Tibial nerve (tissue), 4 donors: ENCODE data around the gene ZDHHC4. TPM values are rescaled to one million over a fixed set of nuclear protein-coding genes. Genes with fewer than 3 reads are reported as not detected.
A peak's percentile ranks its signal among the peaks of the same experiment; 100 is the strongest.

Experiments used
- DNase-seq, 2 donors: peaks; one replicate each; pipeline ENCODE4 v3.0.0-alpha.2; 2019; ENCODE audit warnings: low spot score in 2 of 2
- H3K27ac ChIP-seq, 4 donors: fragments of 200-600 bp; sonication (generic) in 3 of 4; one replicate each; pipeline ENCODE4 v1.5.1; 2017 to 2019; ENCODE audit warnings: mild to moderate bottlenecking in 1 of 4
- H3K27me3 ChIP-seq, 2 donors: fragments of 200-600 bp; sonication (generic) in 1 of 2; one replicate each; pipeline versions ENCODE4 v1.5.1 to v1.6.0; 2017 to 2019
- H3K36me3 ChIP-seq, 3 donors: fragments of 200-600 bp; sonication (generic); one replicate each; pipeline ENCODE4 v1.5.1; 2018 to 2019
- H3K4me1 ChIP-seq, 4 donors: fragments of 200-600 bp; sonication (generic) in 3 of 4; one replicate each; pipeline ENCODE4 v1.5.1; 2017 to 2019
- H3K4me3 ChIP-seq, 4 donors: fragments of 200-600 bp; sonication (generic) in 3 of 4; one replicate each; pipeline ENCODE4 v1.5.1; 2017 to 2019; ENCODE audit warnings: mild to moderate bottlenecking in 1 of 4, moderate library complexity in 1 of 4
- H3K9me3 ChIP-seq, 4 donors: fragments of 200-600 bp; sonication (generic) in 3 of 4; one replicate each; pipeline ENCODE4 v1.5.1; 2017 to 2019
- EP300 ChIP-seq, 2 donors: sonication (generic); formaldehyde crosslinking; IDR thresholded peaks; one replicate each; pipeline ENCODE4 v1.6.1; 2017; ENCODE audit warnings: antibody characterized with exemption in 2 of 2, mild to moderate bottlenecking in 1 of 2
- POLR2A ChIP-seq, 2 donors: fragments of 450-650 bp; IDR thresholded peaks; one replicate each; pipeline ENCODE4 v1.6.1; 2017; ENCODE audit warnings: antibody characterized with exemption in 2 of 2, mild to moderate bottlenecking in 2 of 2, moderate library complexity in 2 of 2
- WGBS, 2 donors: methylation state at CpG; one replicate each; pipeline ENCODE4 v1.1.5; 2018; 5-methylcytosine and 5-hydroxymethylcytosine counted together
- total RNA-seq, 4 donors: library from RNA; depleted of rRNA; stranded (reverse); fragments of >200 nt; gene quantifications; one replicate each; pipeline ENCODE4 v1.1.0, GENCODE V29; 2016
- TF ChIP-seq, protein P1 (sequence below), 5 experiments: fragments of 200-600 bp in 3 of 5; fragments of 450-650 bp in 2 of 5; sonication (generic) in 3 of 5; IDR thresholded peaks; one replicate each; pipeline ENCODE4 v1.5.1; 2016 to 2019; ENCODE audit warnings: antibody characterized with exemption in 5 of 5, mild to moderate bottlenecking in 3 of 5, moderate library complexity in 2 of 5

The ZDHHC4 gene
- total RNA-seq, 4 donors from 2014 or later, result 38.1 to 48.3 (median 43.2) TPM

DNA sequence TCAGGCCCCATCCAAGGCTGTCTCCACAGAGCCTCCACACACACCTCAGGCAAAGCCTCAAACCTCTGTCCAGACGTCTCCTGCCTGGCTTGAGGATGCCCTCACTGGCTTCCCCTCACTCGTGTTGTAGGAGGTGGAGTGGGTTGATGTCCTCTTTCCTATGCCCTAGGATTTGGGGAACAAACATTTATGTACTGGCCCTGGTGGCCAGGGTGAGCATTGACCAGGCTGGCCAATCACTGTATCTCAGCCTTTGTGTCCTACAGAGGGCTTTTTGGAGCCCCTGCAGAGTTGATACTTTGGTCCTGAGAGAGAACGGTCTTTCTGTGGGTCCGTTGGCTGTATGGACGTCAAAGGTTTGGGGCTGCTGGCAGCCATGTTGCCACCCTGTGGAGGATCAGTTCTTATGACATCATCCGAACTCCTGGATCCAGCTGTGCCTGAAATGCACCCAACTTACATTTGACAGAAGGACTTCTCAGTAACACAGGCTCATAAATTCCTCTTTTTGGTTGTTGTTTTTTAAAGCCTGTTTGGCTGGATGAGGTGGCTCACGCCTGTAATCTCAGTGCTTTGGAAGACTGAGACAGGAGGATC lies 23.7 kb upstream of the ZDHHC4 start:
- no peak for DNase-seq
- no peaks in the 10 kb centered on the region for H3K4me1 ChIP-seq
- no peak overlapping the region for H3K27ac ChIP-seq
- TF ChIP-seq EP300 (IDR thresholded peaks at IDR 0.05) (no peak), POLR2A (IDR thresholded peaks at IDR 0.05) (no peak)
- TF ChIP-seq, protein P1, sequence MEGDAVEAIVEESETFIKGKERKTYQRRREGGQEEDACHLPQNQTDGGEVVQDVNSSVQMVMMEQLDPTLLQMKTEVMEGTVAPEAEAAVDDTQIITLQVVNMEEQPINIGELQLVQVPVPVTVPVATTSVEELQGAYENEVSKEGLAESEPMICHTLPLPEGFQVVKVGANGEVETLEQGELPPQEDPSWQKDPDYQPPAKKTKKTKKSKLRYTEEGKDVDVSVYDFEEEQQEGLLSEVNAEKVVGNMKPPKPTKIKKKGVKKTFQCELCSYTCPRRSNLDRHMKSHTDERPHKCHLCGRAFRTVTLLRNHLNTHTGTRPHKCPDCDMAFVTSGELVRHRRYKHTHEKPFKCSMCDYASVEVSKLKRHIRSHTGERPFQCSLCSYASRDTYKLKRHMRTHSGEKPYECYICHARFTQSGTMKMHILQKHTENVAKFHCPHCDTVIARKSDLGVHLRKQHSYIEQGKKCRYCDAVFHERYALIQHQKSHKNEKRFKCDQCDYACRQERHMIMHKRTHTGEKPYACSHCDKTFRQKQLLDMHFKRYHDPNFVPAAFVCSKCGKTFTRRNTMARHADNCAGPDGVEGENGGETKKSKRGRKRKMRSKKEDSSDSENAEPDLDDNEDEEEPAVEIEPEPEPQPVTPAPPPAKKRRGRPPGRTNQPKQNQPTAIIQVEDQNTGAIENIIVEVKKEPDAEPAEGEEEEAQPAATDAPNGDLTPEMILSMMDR (IDR thresholded peaks at IDR 0.05), result no peak
- H3K9me3 ChIP-seq, result no peaks in the 10 kb centered on the region
- 72 to 80% methylated on average over 7 of the region's 7 CpGs for WGBS, 2 donors
- no peaks in the 10 kb centered on the region for H3K27me3 ChIP-seq
- H3K4me3 ChIP-seq, result no peak overlapping the region
- H3K36me3 ChIP-seq, result no peaks in the 10 kb centered on the region

DNA sequence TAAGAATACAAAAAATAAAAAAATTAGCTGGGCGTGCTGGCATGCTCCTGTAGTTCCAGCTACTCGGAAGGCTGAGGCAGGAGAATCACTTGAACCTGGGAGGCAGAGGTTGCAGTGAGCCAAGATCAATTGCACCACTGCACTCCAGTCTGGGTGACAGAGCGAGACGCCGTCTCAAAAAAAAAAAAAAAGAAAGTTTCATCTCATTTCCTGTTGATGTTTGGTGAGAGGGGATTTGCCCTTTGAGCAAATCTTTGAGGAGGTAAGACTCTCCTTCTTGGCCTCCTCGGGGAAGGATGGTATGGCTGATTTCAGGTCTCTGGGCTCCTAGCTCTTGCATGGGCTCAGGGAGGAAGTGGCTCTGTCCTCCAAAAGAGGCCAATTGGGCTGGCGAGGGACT lies 22.4 kb upstream of the ZDHHC4 start:
- TF ChIP-seq POLR2A (IDR thresholded peaks at IDR 0.05) (no peak), EP300 (IDR thresholded peaks at IDR 0.05) (no peak)
- TF ChIP-seq, protein P1 (IDR thresholded peaks at IDR 0.05), result no peak
- DNase-seq, result no peak
- H3K4me3 ChIP-seq, result no peak overlapping the region
- H3K4me1 ChIP-seq, result no peaks in the 10 kb centered on the region
- H3K27ac ChIP-seq, result no peak overlapping the region
- H3K27me3 ChIP-seq, result no peaks in the 10 kb centered on the region
- WGBS, 2 donors, result 74 to 75% methylated on average over 7 of the region's 7 CpGs
- H3K9me3 ChIP-seq, result no peaks in the 10 kb centered on the region
- H3K36me3 ChIP-seq, result no peaks in the 10 kb centered on the region

- DNase-seq, result no peak
- no peaks in the 10 kb centered on the region for H3K9me3 ChIP-seq
- H3K4me3 ChIP-seq, result no peak overlapping the region
- no peaks in the 10 kb centered on the region for H3K4me1 ChIP-seq
- TF ChIP-seq POLR2A (IDR thresholded peaks at IDR 0.05), result no peak
- TF ChIP-seq EP300 (IDR thresholded peaks at IDR 0.05), result no peak
- TF ChIP-seq, protein P1 (IDR thresholded peaks at IDR 0.05), result no peak
- H3K27me3 ChIP-seq, result no peaks in the 10 kb centered on the region
- 69 to 72% methylated on average over 6 of the region's 6 CpGs for WGBS, 2 donors
- no peak overlapping the region for H3K27ac ChIP-seq
- no peaks in the 10 kb centered on the region for H3K36me3 ChIP-seq
Observed at GRCh38 chr7:6556196-6556595, 21.1 kb upstream of the ZDHHC4 start.

GRCh38 chr7:6558837-6559236 lies 18.4 kb upstream of the ZDHHC4 start:
- no peaks in the 10 kb centered on the region for H3K4me1 ChIP-seq
- no peaks in the 10 kb centered on the region for H3K9me3 ChIP-seq
- no peak overlapping the region for H3K4me3 ChIP-seq
- no peak overlapping the region for H3K27ac ChIP-seq
- 60 to 62% methylated on average over 6 of the region's 6 CpGs for WGBS, 2 donors
- no peaks in the 10 kb centered on the region for H3K27me3 ChIP-seq
- DNase-seq, result peak in 1 of 2 donors; percentile 9
- TF ChIP-seq POLR2A (IDR thresholded peaks at IDR 0.05), result no peak
- TF ChIP-seq, protein P1 (IDR thresholded peaks at IDR 0.05), result peak in 1 of 5 experiments; percentile 23
- H3K36me3 ChIP-seq, result no peaks in the 10 kb centered on the region

- 33 to 37% methylated on average over 3 of the region's 3 CpGs for WGBS, 2 donors
- H3K9me3 ChIP-seq, result no peaks in the 10 kb centered on the region
Observed at GRCh38 chr7:6559896-6560295, 17.4 kb upstream of the ZDHHC4 start.

More at GRCh38 chr7:6559896-6560295, 17.4 kb upstream of the ZDHHC4 start:
- DNase-seq, result no peak
- H3K27ac ChIP-seq, result no peak overlapping the region
- no peak overlapping the region for H3K4me3 ChIP-seq
- TF ChIP-seq, protein P1 (IDR thresholded peaks at IDR 0.05), result no peak
- TF ChIP-seq EP300 (IDR thresholded peaks at IDR 0.05) (no peak), POLR2A (IDR thresholded peaks at IDR 0.05) (no peak)
- no peaks in the 10 kb centered on the region for H3K4me1 ChIP-seq
- H3K36me3 ChIP-seq, result no peaks in the 10 kb centered on the region
- H3K27me3 ChIP-seq, result no peaks in the 10 kb centered on the region
